HG03095 (cell line): ENCODE data around the gene KLF6.
A peak's percentile ranks its signal among the peaks of the same experiment; 100 is the strongest.

Experiments
- ATAC-seq: cut with Tn5 transposase; IDR thresholded peaks from one replicate; pipeline ENCODE4 v1.9.1; 2021; ENCODE audit warnings: moderate library complexity; ENCODE audit not compliant: unreplicated experiment

Gene KLF6

DNA sequence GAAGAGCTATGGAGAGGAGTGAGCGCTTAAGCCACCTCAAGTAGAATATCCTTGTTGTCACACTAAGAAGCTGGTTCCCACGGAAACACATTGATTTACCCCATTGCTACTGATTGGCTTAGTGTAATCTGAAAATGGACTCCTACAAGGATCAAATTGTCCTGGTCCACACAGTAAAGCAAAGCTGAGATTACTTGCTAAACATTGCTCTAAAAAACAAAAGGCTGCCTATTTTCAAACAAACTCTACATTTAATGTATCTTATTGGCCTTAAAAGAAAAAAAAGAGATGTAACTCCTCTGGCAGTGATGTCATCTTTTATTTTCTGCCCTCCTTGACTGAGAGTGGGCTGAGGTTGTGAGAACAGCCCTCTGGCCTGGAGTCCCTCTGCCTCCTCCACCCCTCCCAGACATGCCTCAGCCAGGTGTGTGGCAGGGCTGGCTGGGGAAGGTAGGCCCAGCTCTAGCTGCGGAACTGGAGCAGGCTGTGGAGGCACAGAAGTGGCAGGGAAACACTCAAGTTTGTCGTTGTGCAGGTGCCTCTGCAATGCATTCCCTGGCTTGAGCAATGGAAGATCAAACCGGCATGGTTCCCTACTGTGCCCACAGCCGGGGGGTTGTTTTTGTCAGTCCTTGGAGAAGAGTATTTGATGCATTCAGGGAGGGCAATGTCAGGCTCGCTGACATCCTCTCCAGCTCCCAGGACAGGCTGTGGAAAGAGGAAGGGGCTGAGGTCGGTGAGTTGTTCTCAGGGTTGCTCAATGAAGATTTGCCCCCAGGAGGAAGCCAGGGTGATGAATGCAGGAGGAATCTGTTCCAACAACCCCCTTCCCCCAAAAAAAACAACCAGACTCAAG is 9.1 kb downstream of the KLF6 start:
- no peak for ATAC-seq

- ATAC-seq, result no peak
Observed at GRCh38 chr10:3774814-3775695, 10.0 kb downstream of the KLF6 start.

GRCh38 chr10:3774018-3774813 is 10.8 kb downstream of the KLF6 start:
- ATAC-seq, result no peak

GRCh38 chr10:3773460-3774017 is 11.5 kb downstream of the KLF6 start:
- no peak for ATAC-seq

DNA sequence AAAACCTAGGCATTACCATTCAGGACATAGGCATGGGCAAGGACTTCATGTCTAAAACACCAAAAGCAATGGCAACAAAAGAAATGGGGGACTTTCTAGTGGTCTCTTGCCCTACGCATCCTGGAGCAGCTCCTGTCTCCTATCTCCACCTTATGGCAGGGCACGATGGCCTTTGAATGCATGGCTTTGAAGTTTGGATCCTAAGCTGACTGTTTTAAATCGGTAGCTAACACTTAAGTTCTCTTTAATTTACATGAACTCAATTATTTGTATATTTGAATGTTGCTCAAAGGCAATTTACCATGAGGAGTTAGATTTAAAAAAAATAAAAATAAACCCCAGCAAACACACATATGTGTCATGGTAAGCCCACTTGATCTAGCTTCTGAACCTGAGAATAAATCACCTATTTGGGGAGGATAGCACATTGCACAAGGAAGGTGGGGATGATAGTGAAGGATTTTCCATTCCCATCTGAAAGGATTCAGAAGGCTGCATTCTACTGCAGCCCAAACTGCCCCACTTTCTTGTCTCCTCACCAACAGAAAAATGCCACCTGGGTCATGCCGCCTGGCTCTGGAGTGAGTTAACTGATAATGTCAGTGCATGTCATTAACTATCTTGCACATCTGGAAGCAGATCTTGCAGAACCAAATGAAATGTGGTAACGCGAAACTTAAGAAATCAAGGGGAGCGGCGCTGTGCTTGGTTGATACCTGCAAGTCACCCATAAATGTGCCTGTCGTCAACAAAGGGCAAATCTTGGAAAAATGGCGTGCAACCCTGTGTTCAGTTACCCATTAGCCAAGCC is 12.4 kb downstream of the KLF6 start:
- no peak for ATAC-seq

GRCh38 chr10:3770611-3771110 is 14.3 kb downstream of the KLF6 start:
- no peak for ATAC-seq

- no peak for ATAC-seq
Observed at GRCh38 chr10:3769556-3769955, 15.5 kb downstream of the KLF6 start.

DNA sequence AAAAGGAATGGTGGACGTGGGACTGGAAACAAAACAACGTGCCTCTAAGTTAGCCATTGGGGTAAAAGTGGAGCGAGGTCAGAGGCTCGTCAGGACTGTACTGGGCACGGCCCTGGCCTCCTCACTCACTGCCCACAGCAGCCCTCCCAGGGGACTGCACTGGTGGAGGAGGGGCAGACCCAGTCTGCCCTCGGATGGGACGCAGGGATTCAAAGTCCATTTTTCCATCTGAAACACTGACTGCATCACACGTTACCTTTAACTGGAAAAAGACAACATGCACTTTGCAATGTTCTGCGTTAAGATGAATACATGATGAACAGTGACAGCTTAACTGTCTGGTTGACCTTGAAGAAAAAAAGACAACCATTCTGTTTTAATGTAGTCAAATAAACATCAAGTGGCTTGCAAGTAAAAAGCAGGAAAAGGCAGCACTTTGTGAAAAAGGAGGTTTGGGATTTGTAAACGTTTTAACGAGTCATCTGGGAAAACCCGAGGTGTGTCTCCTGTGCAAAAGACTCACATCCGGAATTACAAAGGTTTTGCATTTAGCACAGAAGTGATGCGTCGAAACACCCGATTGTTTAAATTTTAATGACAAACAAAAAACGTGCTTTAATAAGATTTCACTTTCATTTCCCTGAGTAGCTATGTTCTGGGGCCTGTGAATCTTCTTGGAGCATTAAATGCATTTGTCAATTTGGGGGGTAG is 18.8 kb downstream of the KLF6 start:
- ATAC-seq, result no peak

- no peak for ATAC-seq
Observed at GRCh38 chr10:3765146-3765545, 19.9 kb downstream of the KLF6 start.

- ATAC-seq, result no peak
Observed at GRCh38 chr10:3764626-3765112, 20.3 kb downstream of the KLF6 start.

DNA sequence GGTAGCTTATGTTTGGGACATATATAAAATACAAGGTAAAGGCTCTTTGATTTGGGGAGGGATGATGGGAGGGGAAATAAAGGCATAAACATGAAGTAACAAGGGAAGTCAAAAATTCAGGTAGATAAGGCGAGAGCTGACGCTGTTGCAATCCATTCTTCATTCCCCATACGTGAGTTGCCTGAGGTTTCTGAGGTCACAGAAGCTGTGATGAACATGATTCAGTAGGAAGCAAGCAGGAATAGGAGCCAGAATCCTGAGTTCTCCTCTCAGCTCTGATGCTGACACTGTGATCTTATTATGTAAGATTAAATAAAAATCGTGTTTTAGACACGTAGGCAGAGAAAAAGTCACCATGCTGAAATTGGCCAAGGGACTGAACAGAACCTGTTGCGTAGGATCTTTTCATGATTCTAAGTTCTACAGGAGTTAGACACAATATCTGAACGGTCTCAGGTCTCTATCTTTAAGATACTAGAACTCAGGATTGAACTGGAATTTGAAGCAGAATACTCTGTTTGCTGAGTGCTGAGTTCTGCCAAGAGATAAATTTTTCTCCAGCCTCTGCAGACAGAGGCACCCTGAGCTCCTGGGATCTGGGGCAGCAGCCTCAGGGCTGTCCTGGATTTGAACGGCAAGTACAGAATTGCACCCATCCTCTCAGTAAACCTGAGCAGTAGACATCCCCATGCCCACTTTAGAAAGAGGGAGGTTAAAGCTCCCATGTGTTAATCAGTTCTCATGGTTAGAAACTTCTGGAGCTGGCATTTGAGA is 21.0 kb downstream of the KLF6 start:
- no peak for ATAC-seq

DNA sequence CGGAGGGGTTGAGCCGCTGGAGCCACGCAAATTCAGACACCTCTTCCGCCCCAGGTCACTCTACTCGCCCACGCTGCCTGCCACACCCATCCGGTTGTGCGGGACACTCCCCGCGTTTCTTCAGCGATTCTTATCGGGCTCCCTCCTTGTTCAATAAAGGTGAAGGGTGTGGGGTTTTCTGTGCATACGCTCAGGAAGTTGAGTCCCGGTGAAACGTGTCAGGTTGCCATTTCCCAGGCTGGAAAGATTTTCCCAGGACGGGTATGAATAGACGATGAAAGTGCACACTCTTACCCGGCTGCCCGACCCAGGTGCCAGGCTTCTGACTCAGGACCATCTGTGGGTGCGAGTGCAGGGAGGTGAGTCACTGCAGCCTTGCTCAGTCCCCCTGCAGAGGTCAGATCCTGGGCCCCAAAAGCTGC is 22.0 kb downstream of the KLF6 start:
- ATAC-seq, result no peak

DNA sequence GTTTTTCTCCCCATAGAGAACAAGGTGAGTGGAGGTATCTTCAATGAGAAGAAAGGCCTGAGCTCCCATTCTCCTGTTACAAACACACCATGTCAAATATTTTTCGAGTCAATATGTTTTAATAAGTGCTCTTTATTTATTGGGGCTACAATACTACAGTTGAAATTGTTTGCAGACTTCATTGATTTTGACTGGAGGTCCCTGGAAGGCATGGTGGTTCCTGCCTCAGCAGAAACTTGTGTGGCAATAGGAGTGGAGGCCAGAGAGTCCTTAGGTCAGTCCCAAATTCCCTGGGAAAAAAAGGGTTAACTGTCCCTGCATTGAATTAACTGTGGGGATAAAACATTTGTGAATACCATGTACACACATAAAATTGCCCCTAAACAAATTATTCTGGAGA is 22.7 kb downstream of the KLF6 start:
- no peak for ATAC-seq

DNA sequence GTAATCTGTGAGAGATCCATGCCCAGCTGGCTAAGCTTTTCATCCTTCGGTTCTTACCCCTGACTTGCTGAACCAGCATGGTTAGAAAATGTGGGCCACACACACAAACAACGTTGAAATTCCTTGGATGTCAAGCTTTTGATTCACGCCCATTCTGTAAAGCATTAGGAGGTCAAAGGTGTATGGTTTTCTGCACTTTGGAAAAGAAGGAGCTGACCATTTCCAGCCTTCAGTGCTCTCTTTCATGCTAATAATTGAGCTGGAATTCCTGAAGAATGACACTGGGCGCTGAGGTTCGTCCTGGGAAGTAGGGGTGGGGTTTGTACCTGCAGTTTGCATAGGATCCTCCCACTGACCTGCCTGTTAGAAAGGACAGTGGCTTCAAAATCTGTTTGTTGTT is 23.1 kb downstream of the KLF6 start:
- no peak for ATAC-seq

DNA sequence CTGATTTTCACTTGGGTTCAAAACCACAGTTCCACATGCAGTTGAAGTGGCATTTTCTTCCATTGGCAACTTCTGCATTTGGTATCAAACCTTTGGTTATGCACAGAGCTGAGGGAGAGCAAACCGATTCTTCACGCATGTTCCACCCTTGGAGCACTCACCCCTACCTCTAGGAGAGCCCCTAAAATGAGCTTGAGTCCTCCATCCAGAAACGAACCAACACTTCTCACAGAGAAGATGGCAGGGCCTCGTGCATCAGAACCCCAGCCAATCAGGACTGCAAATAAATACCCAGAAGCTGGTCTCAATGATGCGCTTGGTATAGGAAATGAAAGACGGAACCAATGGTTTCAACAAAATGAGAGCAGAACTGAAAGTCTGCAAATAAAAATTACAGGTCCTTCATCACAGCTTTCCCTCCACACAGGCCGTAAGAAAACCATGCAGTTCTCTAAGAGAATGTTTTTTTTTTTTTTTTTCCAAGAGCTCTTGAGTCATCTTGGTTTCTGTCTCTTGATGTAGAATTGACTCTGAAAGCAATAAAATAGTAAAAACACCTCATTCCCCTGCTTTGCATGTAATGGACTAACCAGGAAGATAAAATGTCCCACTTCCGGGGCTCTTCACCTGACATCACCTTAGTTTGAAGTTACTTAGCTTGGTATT is 23.9 kb downstream of the KLF6 start:
- ATAC-seq, result peak; percentile 53

GRCh38 chr10:3760083-3760482 is 24.9 kb downstream of the KLF6 start:
- no peak for ATAC-seq

DNA sequence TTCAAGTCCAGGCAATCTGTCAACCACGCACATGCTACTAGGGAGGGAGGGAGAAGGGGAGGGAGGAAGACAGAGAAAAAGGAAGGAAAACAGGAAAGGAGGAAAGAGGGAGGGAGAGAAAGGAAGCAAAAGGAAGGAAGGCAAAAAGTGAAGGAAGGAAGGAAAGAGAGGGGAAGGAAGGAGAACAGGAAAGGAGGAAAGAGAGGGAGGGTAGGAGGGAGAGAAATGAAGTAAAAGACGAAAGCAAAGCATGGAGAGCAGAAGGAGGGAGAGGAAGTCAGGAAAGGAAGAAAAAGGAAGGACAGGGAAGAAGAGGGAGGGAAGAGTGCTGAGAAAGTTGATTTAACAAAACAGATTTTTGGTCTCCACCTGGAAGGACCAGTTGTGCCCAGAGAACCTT is 25.6 kb downstream of the KLF6 start:
- no peak for ATAC-seq

DNA sequence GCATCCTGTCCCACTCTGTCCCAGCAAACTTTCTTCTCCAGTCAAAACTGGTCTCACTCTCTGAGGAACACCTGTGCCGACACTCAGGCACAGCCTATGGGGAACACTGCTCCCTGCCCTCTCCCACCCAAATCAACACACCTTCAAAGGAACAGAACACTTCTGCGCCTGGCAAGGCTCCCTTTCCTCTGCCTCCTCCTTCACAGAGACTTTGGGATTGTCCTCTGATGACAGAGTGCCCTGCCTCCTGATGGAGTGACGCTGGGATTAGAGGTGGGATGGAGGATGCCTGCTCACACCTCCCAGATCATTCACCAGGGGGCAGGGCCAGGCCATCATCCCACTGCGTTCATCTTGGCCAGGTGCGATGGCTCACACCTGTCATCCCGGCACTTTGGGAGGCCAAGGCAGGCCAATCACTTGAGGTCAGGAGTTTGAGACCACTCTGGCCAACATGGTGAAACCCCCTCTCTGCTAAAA is 26.5 kb downstream of the KLF6 start:
- no peak for ATAC-seq
